ENCODE data around the gene RNU1-3.
"Not testable (repeated sequence)": the region's sequence is repeated elsewhere in the genome, so short reads cannot be mapped to it uniquely, and the experiment has no call there.

DNA sequence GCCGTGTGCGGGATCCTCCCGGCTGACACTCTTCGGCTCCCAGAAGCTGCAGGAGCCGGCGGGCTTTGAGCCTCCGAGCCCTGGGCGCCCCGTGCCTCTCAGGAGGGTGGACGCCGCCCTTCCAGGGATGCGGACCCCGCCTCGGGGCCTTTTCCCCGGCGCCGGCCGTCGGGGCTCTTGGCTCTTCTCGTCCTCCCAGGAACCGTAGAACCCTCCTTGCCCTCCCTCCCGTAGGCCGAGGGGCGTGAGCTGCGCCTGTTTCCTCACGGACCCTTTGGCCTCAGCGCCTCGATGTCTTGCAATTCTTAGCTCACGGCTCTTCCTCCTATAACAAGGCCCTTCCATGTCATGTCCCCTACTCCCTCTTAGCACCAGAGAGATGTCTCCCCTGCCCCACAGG lies 13.6 kb upstream of the RNU1-3 start:
- TF ChIP-seq, protein P1, sequence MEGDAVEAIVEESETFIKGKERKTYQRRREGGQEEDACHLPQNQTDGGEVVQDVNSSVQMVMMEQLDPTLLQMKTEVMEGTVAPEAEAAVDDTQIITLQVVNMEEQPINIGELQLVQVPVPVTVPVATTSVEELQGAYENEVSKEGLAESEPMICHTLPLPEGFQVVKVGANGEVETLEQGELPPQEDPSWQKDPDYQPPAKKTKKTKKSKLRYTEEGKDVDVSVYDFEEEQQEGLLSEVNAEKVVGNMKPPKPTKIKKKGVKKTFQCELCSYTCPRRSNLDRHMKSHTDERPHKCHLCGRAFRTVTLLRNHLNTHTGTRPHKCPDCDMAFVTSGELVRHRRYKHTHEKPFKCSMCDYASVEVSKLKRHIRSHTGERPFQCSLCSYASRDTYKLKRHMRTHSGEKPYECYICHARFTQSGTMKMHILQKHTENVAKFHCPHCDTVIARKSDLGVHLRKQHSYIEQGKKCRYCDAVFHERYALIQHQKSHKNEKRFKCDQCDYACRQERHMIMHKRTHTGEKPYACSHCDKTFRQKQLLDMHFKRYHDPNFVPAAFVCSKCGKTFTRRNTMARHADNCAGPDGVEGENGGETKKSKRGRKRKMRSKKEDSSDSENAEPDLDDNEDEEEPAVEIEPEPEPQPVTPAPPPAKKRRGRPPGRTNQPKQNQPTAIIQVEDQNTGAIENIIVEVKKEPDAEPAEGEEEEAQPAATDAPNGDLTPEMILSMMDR (IDR thresholded peaks at IDR 0.05), result not testable (repeated sequence)
- TF ChIP-seq EZH2 (IDR thresholded peaks at IDR 0.05; ENCODE audit: borderline replicate concordance, insufficient read depth, low read depth, low read length, poor library complexity, severe bottlenecking), result not testable (repeated sequence)
